ENCODE results near the gene TTLL11. TPM values are rescaled to one million over a fixed set of nuclear protein-coding genes. Genes with fewer than 3 reads are reported as not detected.

The TTLL11 gene
- total RNA-seq, 4 donors from 2014 or later = 3.2 to 11.8 (median 9.0) TPM

GRCh38 chr9:121818841-121819427, 274.2 kb downstream of the TTLL11 start:
- H3K4me3 ChIP-seq = no peak overlapping the region
- DNase-seq = no peak
- H3K36me3 ChIP-seq = no peaks in the 10 kb centered on the region
- TF ChIP-seq POLR2A (IDR thresholded peaks at IDR 0.05) = no peak
- TF ChIP-seq CTCF (IDR thresholded peaks at IDR 0.05) = no peak
- 90 to 92% methylated on average over 10 of the region's 12 CpGs for WGBS, 2 donors
- intact Hi-C loops (cut with DNase I) = no loop called here
- no peaks in the 10 kb centered on the region for H3K9me3 ChIP-seq
- no peaks in the 10 kb centered on the region for H3K27me3 ChIP-seq
- H3K4me1 ChIP-seq = peaks cover 0 to 17% (median 3%) of the 10 kb centered on the region in 3 donors
- no peak overlapping the region for H3K27ac ChIP-seq

GRCh38 chr9:121818016-121818661, 275.0 kb downstream of the TTLL11 start:
- no peak for DNase-seq
- no peak overlapping the region for H3K4me3 ChIP-seq
- no peaks in the 10 kb centered on the region for H3K9me3 ChIP-seq
- WGBS, 2 donors = 61 to 85% methylated on average over 6 to 16 of the region's 19 CpGs
- H3K27ac ChIP-seq = no peak overlapping the region
- no peaks in the 10 kb centered on the region for H3K36me3 ChIP-seq
- no peaks in the 10 kb centered on the region for H3K27me3 ChIP-seq
- peaks cover 0 to 17% (median 3%) of the 10 kb centered on the region in 3 donors for H3K4me1 ChIP-seq
- intact Hi-C loops (cut with DNase I) = no loop called here
- TF ChIP-seq CTCF (IDR thresholded peaks at IDR 0.05) (no peak), POLR2A (IDR thresholded peaks at IDR 0.05) (no peak)

- no peak overlapping the region for H3K4me3 ChIP-seq
- no peak for TF ChIP-seq CTCF (IDR thresholded peaks at IDR 0.05)
- TF ChIP-seq POLR2A (IDR thresholded peaks at IDR 0.05) = no peak
- no peak for DNase-seq
- H3K36me3 ChIP-seq = no peaks in the 10 kb centered on the region
- H3K27ac ChIP-seq = no peak overlapping the region
- intact Hi-C loops (cut with DNase I) = no loop called here
- H3K27me3 ChIP-seq = no peaks in the 10 kb centered on the region
- peaks cover 0 to 16% (median 3%) of the 10 kb centered on the region in 3 donors for H3K4me1 ChIP-seq
- no peaks in the 10 kb centered on the region for H3K9me3 ChIP-seq
- 82 to 88% methylated on average over 4 to 8 of the region's 9 CpGs for WGBS, 2 donors
Measured at GRCh38 chr9:121817476-121817875, 275.6 kb downstream of the TTLL11 start.

- Histone ChIP-seq H3K4me1 (peaks cover 0 to 13% (median 3%) of the 10 kb centered on the region in 3 donors), H3K27me3 (no peaks in the 10 kb centered on the region), H3K9me3 (no peaks in the 10 kb centered on the region), H3K27ac (no peak overlapping the region), H3K36me3 (no peaks in the 10 kb centered on the region), H3K4me3 (no peak overlapping the region)
- DNase-seq = no peak
- TF ChIP-seq CTCF (IDR thresholded peaks at IDR 0.05) (no peak), POLR2A (IDR thresholded peaks at IDR 0.05) (no peak)
- intact Hi-C loops (cut with DNase I) = no loop called here
- WGBS, 2 donors = 77 to 79% methylated on average over 11 to 12 of the region's 12 CpGs
Measured at GRCh38 chr9:121816845-121817450, 276.2 kb downstream of the TTLL11 start.

GRCh38 chr9:121816449-121816817, 276.7 kb downstream of the TTLL11 start:
- 84 to 87% methylated on average over 23 of the region's 23 CpGs for WGBS, 2 donors
- intact Hi-C loops (cut with DNase I) = no loop called here
- H3K4me1 ChIP-seq = peaks cover 0 to 13% (median 3%) of the 10 kb centered on the region in 3 donors
- TF ChIP-seq POLR2A (IDR thresholded peaks at IDR 0.05) (no peak), CTCF (IDR thresholded peaks at IDR 0.05) (no peak)
- no peaks in the 10 kb centered on the region for H3K27me3 ChIP-seq
- DNase-seq = no peak
- no peak overlapping the region for H3K4me3 ChIP-seq
- no peaks in the 10 kb centered on the region for H3K36me3 ChIP-seq
- H3K9me3 ChIP-seq = no peaks in the 10 kb centered on the region
- H3K27ac ChIP-seq = no peak overlapping the region
